ENCODE measurements around the gene SCN8A.

Gene SCN8A

GRCh38 chr12:51832354-51833107 lies 241.5 kb downstream of the SCN8A start:
- TF ChIP-seq CTCF (IDR thresholded peaks at IDR 0.05; ENCODE audit: low read depth, low read length, missing control alignments): no peak
- in situ Hi-C loops (cut with HindIII; ENCODE audit: low sequenced_read_pairs): no loop called here

GRCh38 chr12:51833448-51834227 lies 242.6 kb downstream of the SCN8A start:
- no peak for TF ChIP-seq CTCF (IDR thresholded peaks at IDR 0.05; ENCODE audit: low read depth, low read length, missing control alignments)
- no peak for DNase-seq (ENCODE audit: low read depth)
- H3K4me3 ChIP-seq (ENCODE audit: low read depth, low read length): no peak overlapping the region
- in situ Hi-C loops (cut with HindIII; ENCODE audit: low sequenced_read_pairs): no loop called here

More at GRCh38 chr12:51832354-51833107, 241.5 kb downstream of the SCN8A start:
- H3K4me3 ChIP-seq (ENCODE audit: low read depth, low read length): no peak overlapping the region
- DNase-seq (ENCODE audit: low read depth): no peak

GRCh38 chr12:51834411-51834810 lies 243.4 kb downstream of the SCN8A start:
- TF ChIP-seq CTCF (IDR thresholded peaks at IDR 0.05; ENCODE audit: low read depth, low read length, missing control alignments): no peak
- no peak overlapping the region for H3K4me3 ChIP-seq (ENCODE audit: low read depth, low read length)
- no peak for DNase-seq (ENCODE audit: low read depth)
- in situ Hi-C loops (cut with HindIII; ENCODE audit: low sequenced_read_pairs): no loop called here

GRCh38 chr12:51836041-51836826 lies 245.2 kb downstream of the SCN8A start:
- in situ Hi-C loops (cut with HindIII; ENCODE audit: low sequenced_read_pairs): no loop called here
- H3K4me3 ChIP-seq (ENCODE audit: low read depth, low read length): no peak overlapping the region
- DNase-seq (ENCODE audit: low read depth): no peak
- TF ChIP-seq CTCF (IDR thresholded peaks at IDR 0.05; ENCODE audit: low read depth, low read length, missing control alignments): no peak

GRCh38 chr12:51836827-51837173 lies 245.8 kb downstream of the SCN8A start:
- TF ChIP-seq CTCF (IDR thresholded peaks at IDR 0.05; ENCODE audit: low read depth, low read length, missing control alignments): no peak
- no peak for DNase-seq (ENCODE audit: low read depth)
- in situ Hi-C loops (cut with HindIII; ENCODE audit: low sequenced_read_pairs): no loop called here
- no peak overlapping the region for H3K4me3 ChIP-seq (ENCODE audit: low read depth, low read length)

- in situ Hi-C loops (cut with HindIII; ENCODE audit: low sequenced_read_pairs): no loop called here
- TF ChIP-seq CTCF (IDR thresholded peaks at IDR 0.05; ENCODE audit: low read depth, low read length, missing control alignments): no peak
- no peak overlapping the region for H3K4me3 ChIP-seq (ENCODE audit: low read depth, low read length)
- DNase-seq (ENCODE audit: low read depth): no peak
These were observed 246.3 kb downstream of the SCN8A start for GRCh38 chr12:51837286-51837685.
